ENCODE results near the gene OXCT1. TPM values are rescaled to one million over a fixed set of nuclear protein-coding genes. Genes with fewer than 3 reads are reported as not detected.

OXCT1 gene
- total and polyA plus RNA-seq, 2 of the 4 experiments (the other 2 are of a cell fraction): 14.2 to 16.3 TPM

DNA sequence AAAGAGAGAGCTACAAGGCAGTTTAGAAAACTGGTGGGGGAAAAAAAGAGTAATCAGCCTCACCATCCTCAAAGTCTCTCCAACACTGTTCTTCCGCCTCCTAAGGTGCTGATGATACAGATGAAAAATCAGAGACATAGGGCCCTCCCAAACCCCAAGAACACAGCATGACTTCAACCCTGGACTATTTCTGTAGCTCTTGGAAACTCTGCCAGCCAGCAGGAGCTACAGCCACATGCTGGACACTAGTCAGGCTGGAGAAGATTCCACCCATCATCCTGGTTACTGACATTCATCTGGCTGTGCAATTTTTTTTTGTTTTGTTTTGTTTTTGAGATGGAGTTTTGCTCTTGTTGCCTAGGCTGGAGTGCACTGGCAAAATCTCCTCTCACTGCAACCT lies 42.4 kb downstream of the OXCT1 start:
- no peak overlapping the region for H4K8ac ChIP-seq (ENCODE audit: low read depth in 2 of 2, low read length in 2 of 2)
- H4K20me1 ChIP-seq (ENCODE audit: insufficient read depth, low read length): no peaks in the 10 kb centered on the region
- TF ChIP-seq MXI1 (IDR thresholded peaks at IDR 0.05; ENCODE audit: borderline replicate concordance, low read depth, low read length) (no peak), POLR2A (IDR thresholded peaks at IDR 0.05; ENCODE audit: low read depth, low read length) (no peak), SMC3 (IDR thresholded peaks at IDR 0.05; ENCODE audit: low read depth, low read length) (no peak), CHD1 (IDR thresholded peaks at IDR 0.05; ENCODE audit: low read depth, low read length) (no peak), MAFK (IDR thresholded peaks at IDR 0.05; ENCODE audit: low read depth, low read length) (no peak), BHLHE40 (IDR thresholded peaks at IDR 0.05; ENCODE audit: low read depth, low read length) (no peak)
- H4K91ac ChIP-seq (ENCODE audit: insufficient read depth, low read depth, low read length): no peak overlapping the region
- H3K4me3 ChIP-seq (ENCODE audit: insufficient read depth, low read depth, low read length): no peak overlapping the region
- H2BK120ac ChIP-seq (ENCODE audit: low read depth, low read length): no peak overlapping the region
- ChIA-PET CTCF (no interaction called here), POLR2A (ENCODE audit: unreplicated experiment) (no interaction called here)
- H3K23ac ChIP-seq (ENCODE audit: low read depth, low read length): no peak overlapping the region
- no peak overlapping the region for H3K18ac ChIP-seq (ENCODE audit: low read depth, low read length)
- no peak overlapping the region for H2BK5ac ChIP-seq (ENCODE audit: low read depth, low read length, poor library complexity, severe bottlenecking)
- H3K14ac ChIP-seq (replicated peaks; ENCODE audit: low read depth, low read length): no peak overlapping the region
- dilution Hi-C loops (cut with HindIII; ENCODE audit: low sequenced_read_pairs, unreplicated experiment): no loop called here
- no peak overlapping the region for H2BK20ac ChIP-seq (ENCODE audit: low read depth, low read length)
- no CpG with 5 or more reads among the region's 1 CpG for WGBS, 2 experiments (ENCODE audit: extremely low coverage in 2 of 2, insufficient read length in 1 of 2)
- no peak overlapping the region for H3K9ac ChIP-seq (ENCODE audit: low read depth, low read length)
- H3K79me1 ChIP-seq (ENCODE audit: low read depth in 1 of 2, low read length in 2 of 2): peaks cover 3 to 7% of the 10 kb centered on the region in 2 experiments; a peak in 1 of 4 replicates
- no peak overlapping the region for H3K56ac ChIP-seq (ENCODE audit: extremely low read depth, insufficient read depth, low read length)
- H3K27ac ChIP-seq (ENCODE audit: insufficient read depth, low read length): no peak overlapping the region
- H2AK9ac ChIP-seq (replicated peaks; ENCODE audit: low read depth, low read length, poor library complexity): no peak overlapping the region
- no peak overlapping the region for H2AFZ ChIP-seq (replicated peaks; ENCODE audit: low read length, poor library complexity)
- H4K5ac ChIP-seq (ENCODE audit: low read depth, low read length): no peak overlapping the region
- no peak for ATAC-seq (ENCODE audit: low read depth)
- intact Hi-C loops (cut with micrococcal nuclease): no loop called here
- BruUV-seq (replicated peaks): no TSS peak
- H3K27me3 ChIP-seq (ENCODE audit: control insufficient read depth, insufficient read depth, low read length): no peaks in the 10 kb centered on the region
- H3K9me1 ChIP-seq (ENCODE audit: insufficient read depth, low read length): 0 out of 2 replicates have a peak, but pooled peaks cover 3% of the 10 kb centered on the region
- H3K4me2 ChIP-seq (ENCODE audit: low read depth, low read length): no peak overlapping the region
- H2BK15ac ChIP-seq (ENCODE audit: low read depth, low read length): no peak overlapping the region
- no peak overlapping the region for H3K4ac ChIP-seq (ENCODE audit: low read depth, low read length)
- in situ Hi-C loops (cut with MboI; ENCODE audit: low sequenced_read_pairs): loop anchor here (25.0 kb wide), 1 partner anchor 565 kb away; no protein-coding TSS in a partner anchor
- H2AK5ac ChIP-seq (ENCODE audit: low read depth, low read length): no peak overlapping the region
- H3K4me1 ChIP-seq (ENCODE audit: control insufficient read depth, insufficient read depth, low read length): no peaks in the 10 kb centered on the region
- no peak for DNase-seq
- no peaks in the 10 kb centered on the region for H3K9me3 ChIP-seq (ENCODE audit: control insufficient read depth, insufficient read depth, low read length)
- no peaks in the 10 kb centered on the region; the same call in none of the 2 replicates for H3K36me3 ChIP-seq (ENCODE audit: control insufficient read depth, insufficient read depth, low read length)
